GM18505 (cell line): ENCODE results near the gene CNPY1.
A peak's percentile ranks its signal among the peaks of the same experiment; 100 is the strongest.

Source experiments
- ATAC-seq: cut with Tn5 transposase; IDR thresholded peaks from one replicate; pipeline ENCODE4 v1.9.1; 2021; ENCODE audit not compliant: unreplicated experiment
- POLR2A ChIP-seq: IDR thresholded peaks from 4 replicates; pipeline ENCODE4 v1.6.1; 2011; ENCODE audit warnings: borderline replicate concordance; ENCODE audit not compliant: insufficient read depth, insufficient read length; ENCODE audit errors: extremely low read depth

Gene CNPY1

DNA sequence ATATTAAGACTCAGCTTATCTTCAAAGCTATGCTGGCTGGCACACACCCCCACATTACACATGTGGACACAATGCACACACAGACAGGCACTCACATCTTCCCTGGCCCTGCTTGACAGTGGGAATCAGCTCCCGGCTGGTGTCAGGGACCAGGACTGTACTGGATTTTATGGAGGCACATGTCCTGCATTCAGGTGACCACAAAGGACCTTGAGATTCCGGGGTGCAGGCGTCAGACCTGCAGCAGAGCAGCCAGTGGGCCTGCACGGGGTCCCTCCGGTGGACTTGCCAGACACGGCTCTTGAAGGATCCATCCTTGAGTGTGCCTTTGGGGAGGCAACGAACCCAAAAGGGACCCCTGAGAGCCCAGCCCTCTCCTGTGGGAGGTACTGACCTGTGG lies 1.9 kb downstream of the CNPY1 start:
- ATAC-seq: no peak
- TF ChIP-seq POLR2A: no peak

DNA sequence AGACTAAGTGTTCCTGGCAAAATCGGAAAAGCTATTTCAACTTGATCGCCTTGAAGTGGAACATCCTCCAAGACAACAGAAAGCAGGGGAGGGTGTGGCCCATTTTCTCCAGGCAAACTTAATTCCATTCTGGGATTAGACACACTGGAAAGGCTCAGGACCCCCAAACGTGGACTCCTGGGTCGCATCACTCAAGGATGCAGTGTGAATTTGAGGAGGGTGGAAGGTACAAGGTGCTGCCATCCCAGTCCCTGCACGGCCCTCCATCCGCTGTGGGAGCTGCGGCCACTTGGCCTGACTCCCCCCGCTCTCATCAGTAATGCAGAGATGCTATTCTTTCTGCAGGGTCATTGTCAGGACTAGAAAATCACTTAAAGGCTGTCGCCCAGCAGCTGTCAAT lies 2.4 kb downstream of the CNPY1 start:
- TF ChIP-seq POLR2A: no peak
- no peak for ATAC-seq

DNA sequence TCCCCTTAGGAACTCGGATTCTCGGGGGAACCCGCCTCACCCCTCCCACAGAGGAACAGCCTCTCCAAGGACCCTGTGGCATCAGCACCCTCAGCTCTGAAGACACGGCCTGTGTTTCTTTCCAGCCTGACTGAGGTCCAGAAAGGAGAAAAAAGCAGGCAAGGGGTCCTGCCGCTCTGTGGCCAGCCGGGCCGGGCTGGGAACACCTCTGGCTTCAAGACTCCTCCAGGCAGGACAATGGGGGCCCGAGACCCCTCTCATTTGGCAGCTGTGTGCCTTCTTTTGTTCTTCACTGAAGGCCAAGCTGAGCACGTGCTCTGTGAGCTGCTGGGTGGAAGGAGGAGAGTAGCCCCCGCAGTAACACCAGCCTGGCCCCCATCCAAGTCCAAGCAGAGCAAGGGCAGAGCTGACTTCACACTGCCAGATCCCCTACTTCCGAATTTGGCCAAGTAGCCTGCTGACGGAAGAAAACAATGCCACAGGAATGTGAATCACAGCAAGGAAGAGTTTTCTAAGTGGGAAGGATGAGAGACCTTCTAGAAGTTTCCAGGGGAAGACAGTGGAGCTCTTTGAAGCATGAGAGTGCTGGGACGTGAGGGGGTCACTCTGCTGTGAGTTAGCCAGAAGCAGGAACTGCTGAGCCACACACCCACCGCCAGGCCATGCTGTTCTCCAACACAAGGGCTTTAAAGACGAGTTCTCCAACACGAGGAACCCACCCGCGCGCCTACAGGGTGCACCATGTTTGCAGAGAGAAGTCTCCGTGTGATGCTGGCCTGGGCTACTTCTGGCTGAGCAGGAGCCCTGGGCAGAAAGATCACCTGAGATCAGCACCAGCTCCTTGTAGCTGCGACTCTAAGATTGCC lies 3.1 kb downstream of the CNPY1 start:
- no peak for TF ChIP-seq POLR2A
- ATAC-seq: no peak

DNA sequence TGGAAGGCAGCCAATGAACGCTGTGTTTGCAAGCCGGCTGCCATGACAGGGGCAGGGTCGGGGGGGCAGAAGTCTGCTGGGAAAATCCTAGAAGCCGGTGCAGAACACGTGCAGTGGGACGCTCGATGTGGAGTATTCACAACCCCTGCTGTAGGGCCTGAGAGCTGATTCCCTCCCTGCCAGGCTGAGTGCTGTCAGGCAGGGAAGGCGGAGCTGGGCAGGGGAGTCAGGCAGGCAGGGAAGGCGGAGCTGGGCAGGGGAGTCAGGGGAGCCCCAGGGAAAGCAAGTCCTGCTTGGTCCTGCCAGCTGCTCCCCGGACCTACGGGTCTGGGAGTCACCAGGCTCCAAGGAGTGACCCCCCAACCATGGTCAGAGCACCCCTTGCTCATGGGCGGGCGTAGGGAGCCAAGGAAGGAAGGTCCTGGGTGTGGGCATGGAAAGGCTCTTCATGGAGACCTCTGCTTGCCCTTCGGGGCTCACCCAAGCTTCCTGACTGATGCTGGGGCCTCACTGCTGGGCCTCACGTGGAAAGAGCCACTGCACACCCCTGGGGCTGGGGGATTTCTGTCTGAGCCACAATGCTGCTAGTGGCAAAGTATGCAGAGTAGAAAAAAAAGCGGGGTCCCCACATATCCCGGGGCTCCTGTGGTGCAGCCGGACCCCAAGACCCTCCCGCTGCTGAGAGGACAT lies 4.2 kb downstream of the CNPY1 start:
- no peak for TF ChIP-seq POLR2A
- ATAC-seq: no peak

DNA sequence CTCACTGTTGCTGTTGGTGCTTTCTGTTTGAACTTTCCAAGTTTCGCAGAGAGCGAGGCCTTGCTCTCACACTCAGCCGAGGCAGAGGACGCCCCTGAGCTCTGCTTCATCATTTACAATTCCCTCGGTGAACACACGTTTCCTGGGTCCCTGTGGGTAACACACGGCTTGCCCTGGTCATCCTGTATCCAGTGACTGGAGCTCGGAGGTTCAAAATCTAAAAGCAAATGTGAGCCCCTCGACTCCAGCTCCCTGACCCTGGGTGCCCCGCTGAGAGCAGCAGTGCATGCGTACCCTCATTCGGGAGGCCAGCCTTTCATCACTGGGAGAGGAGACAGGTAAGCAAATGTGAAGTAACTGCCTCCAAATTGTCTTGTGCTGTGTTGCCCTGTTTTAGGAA lies 5.8 kb downstream of the CNPY1 start:
- ATAC-seq: no peak
- no peak for TF ChIP-seq POLR2A

DNA sequence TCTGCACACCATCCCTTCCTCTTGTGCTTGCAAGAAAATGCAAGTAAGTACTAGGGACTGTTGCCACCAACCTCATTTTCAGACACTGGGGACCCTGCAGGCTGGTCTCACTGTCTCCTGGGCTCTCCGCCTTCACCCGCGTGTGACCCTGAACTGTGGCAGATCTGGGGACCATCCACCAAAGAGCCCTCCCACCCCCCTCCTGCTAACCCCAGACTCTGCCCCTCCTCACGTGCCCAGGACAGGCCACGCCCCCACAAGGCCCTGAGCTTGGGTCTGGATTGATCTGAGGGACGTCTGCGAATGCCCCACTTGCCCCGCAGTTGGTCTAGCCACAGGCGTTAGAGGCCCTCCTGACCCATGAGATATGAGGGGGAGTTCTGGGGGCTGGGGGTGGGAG lies 8.1 kb downstream of the CNPY1 start:
- no peak for ATAC-seq
- no peak for TF ChIP-seq POLR2A

DNA sequence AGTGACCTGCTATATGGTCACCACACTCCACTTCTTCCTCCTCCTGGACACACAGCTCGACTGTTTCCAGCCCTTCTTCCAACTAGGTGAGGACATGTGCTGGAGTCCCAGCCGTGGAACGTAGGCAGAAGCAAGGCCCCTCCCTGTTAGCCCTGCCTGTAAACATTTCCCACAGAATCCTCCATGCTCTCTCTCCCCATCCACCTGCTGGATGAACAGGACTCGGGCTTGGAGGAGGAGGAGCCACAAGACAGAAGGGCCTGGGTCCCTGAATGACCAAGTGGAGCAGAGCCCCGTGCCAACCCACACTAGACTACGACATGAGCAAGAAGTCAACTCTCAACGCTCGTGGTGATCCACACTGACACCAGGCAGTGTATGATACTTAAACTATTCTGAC lies 9.9 kb downstream of the CNPY1 start:
- no peak for ATAC-seq

DNA sequence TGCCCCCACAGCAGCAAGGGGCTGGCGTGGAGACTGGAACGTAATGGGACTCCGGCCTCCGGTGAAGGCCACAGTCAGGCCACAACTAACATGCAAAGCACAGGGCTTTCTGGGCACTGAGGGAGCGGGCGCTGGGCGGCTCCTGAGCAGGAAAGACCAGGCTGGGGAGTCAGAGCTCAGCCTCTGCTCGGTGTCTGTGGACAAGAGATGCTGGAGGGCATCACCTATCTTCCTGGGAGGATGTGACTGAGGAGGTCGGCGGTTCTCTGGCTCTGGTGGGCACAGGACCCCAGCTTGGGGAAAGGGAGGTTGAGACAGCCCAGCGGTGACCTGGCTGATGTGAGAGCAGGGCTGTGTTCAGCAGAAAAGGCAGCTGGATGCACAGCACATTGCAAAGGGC lies 11.7 kb downstream of the CNPY1 start:
- no peak for TF ChIP-seq POLR2A
- no peak for ATAC-seq

More for the DNA sequence above, 9.9 kb downstream of the CNPY1 start:
- no peak for TF ChIP-seq POLR2A

DNA sequence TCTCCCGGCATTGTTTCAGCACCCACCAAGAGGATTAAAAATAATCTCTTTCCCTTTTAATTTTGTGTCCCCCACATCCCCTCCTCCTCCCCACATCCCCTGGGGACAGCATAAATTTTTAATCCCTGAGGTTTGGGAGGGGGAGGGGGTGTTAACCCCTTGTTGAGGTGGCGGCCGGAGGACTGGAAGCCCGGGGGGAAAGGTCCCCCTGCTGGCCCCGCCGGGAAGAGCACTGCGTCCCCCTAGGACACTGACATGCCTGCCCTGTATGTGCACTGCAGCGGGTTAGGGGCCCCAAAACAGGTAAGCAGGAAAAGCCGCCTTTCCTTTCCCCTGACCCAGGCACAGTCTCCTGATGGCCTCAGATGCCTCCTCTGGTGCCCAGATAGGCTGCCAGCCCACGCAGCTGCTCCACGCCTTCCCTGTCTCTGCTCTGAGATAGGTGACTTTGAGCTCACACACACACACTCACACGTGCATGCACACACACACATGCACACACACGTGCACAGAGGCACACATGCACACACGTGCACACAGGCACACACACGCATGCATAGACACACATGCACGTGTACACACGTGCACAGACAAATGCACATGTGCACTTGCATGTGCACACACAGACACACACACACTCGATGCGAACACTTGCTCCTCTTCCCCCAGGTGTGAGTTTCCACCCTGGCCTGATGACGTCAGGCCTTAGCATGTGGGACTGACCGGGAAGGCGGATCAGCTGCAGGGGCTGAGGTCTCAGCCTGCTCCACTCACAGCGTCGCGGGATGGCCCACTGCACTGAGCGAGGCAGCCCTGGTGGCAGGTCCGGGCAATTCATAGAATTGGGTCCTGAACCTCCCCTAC lies 12.3 kb downstream of the CNPY1 start:
- peak; percentile 63 for ATAC-seq

DNA sequence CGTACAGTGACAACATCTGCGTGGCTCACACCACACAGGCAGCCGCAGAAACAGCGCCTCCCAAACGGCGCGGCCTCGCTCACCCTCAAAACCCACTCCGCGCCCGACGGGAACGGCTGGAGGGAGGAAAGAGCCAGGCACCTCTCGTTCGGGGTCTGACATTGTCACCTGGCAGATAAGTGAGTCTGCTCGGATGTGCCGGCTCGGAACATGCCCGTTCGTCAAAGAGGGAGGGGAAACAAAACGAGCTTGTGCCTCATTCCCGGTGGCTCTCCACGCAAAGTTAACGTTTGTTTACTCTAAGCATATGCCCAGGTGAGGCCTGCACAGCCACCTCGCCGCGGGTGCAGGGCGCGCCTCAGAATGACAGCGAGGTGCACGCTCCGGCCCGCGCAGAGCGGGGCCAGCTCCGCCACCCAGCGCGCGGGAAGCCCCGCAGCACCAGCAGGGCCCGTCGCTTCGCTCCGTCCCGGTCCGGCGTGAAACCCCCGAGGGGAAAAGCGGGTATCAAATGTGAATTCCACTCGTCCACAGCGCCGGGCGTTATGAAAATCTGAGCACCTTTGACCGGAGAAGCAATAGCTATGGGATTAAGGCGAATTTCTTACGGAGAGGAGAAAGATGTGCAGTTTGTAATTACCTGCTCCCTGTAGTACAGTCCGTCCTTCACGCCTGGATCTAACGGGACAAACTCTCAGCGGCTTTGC lies 13.1 kb downstream of the CNPY1 start:
- TF ChIP-seq POLR2A: no peak
- no peak for ATAC-seq

More for the DNA sequence above, 12.3 kb downstream of the CNPY1 start:
- no peak for TF ChIP-seq POLR2A

DNA sequence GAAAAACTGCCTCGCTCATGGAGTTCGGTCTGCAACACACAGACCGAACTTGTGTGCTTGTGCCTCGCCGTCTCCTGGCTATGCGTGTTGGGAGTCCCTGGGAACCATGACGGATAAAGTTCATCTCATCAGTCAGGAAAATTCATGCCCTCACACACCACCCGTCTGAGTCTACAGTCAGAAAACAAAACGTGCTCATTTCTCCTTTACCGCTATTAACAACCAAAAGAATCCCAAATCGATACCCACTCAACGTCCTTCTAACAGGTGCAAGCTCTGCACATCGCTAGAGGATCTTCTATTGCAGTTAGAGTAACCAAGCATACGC lies 13.6 kb downstream of the CNPY1 start:
- ATAC-seq: no peak
- no peak for TF ChIP-seq POLR2A

DNA sequence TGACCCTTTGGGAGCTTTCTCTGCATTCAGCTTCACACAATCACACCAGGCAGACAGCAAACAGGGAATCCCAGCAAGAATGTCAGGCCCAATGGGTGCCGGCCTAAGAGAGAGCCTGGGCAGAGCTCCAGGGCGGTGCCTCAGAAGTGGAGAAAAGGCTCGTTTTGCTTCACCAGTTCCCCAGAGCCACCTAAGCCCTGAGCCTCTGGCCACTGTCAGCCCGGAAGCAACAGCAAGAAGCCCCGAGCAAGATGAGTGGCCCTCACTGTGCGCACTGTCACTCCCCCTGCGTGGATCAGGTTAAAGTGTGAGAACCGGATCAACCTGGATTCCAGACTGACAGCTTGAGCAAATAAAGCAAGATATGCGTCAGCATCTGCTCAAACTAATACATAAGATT lies 14.7 kb downstream of the CNPY1 start:
- TF ChIP-seq POLR2A: no peak

DNA sequence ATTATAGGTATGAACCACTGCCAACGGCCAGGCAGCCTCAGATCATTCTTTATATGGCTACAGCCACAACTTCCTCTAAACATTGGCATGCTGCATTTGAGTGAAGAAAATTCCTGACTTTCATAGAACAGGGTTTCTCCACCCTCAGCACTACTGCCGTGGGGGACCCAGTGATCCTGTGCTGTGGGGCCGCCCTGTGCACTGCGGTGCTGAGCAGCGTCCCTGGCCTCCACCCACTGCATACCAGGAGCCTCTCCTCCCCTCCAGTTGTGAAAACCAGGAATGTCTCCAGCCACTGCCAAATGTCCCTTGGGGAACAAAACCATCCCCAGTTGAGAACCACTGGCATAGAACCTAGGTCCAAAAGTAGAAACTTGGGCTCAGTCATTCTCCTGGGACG lies 15.8 kb downstream of the CNPY1 start:
- ATAC-seq: no peak
- no peak for TF ChIP-seq POLR2A

More for the DNA sequence above, 14.7 kb downstream of the CNPY1 start:
- no peak for ATAC-seq
